PC-9 (cell line): ENCODE data around the gene ATF6. TPM values are rescaled to one million over a fixed set of nuclear protein-coding genes. Genes with fewer than 3 reads are reported as not detected.

Experiments used
- BruUV-seq: library from RNA; stranded (reverse); fragments of 400-500 nt; replicated peaks from 2 replicates; lab custom pipeline; 2021; lab: Mats Ljungman, UMichigan
- CTCF ChIA-PET: fragments of 300-600 bp; sonication (Branson Sonifier 250); formaldehyde crosslinking; loops from one replicate; lab custom pipeline; 2022; ENCODE audit warnings: antibody characterized with exemption; lab: Charles Lee
- POLR2A ChIA-PET: fragments of 300-600 bp; sonication (Branson Sonifier 250); formaldehyde crosslinking; loops from one replicate; lab custom pipeline; 2022; ENCODE audit warnings: antibody characterized with exemption; ENCODE audit not compliant: unreplicated experiment; lab: Charles Lee
- DNase-seq, 2 experiments: peaks; one replicate each; pipeline versions ENCODE4 v3.0.0 to v3.0.0-alpha.2; 2015 to 2022; ENCODE audit warnings: mixed read lengths in 1 of 2
- H2AFZ ChIP-seq: fragments of 200-600 bp; sonication (generic); 2 replicates; pipeline ENCODE4 v1.8.1; 2017; ENCODE audit warnings: antibody characterized with exemption
- H3F3A ChIP-seq: fragments of 200-600 bp; sonication (generic); 2 replicates; pipeline ENCODE4 v1.8.1; 2017; ENCODE audit warnings: antibody characterized with exemption, mild to moderate bottlenecking, low read depth; ENCODE audit not compliant: insufficient read depth
- H3K27ac ChIP-seq: fragments of 200-600 bp; sonication (generic); 2 replicates; pipeline ENCODE4 v1.6.1; 2016; ENCODE audit warnings: mixed run types
- H3K27me3 ChIP-seq: fragments of 200-600 bp; sonication (generic); 2 replicates; pipeline ENCODE4 v1.6.1; 2016; ENCODE audit warnings: low read depth, mixed run types; ENCODE audit not compliant: insufficient read depth
- H3K36me3 ChIP-seq: fragments of 200-600 bp; sonication (generic); 2 replicates; pipeline ENCODE4 v1.6.1; 2016; ENCODE audit warnings: low read depth, mixed run types
- H3K4me1 ChIP-seq: fragments of 200-600 bp; sonication (generic); replicated peaks from 2 replicates; pipeline ENCODE4 v1.6.1; 2016; ENCODE audit warnings: mixed run types; ENCODE audit not compliant: insufficient read depth
- H3K4me2 ChIP-seq: fragments of 200-600 bp; sonication (generic); 2 replicates; pipeline ENCODE4 v1.6.1; 2017; ENCODE audit warnings: mixed run types
- H3K4me3 ChIP-seq: fragments of 200-600 bp; sonication (generic); 2 replicates; pipeline ENCODE4 v1.6.1; 2016; ENCODE audit warnings: mixed run types
- H3K79me2 ChIP-seq: fragments of 200-600 bp; sonication (generic); 2 replicates; pipeline ENCODE4 v1.6.1; 2017; ENCODE audit warnings: low read depth, mixed run types
- H3K9me2 ChIP-seq: fragments of 200-600 bp; sonication (generic); 2 replicates; pipeline ENCODE4 v1.8.1; 2017; ENCODE audit warnings: mild to moderate bottlenecking; ENCODE audit not compliant: insufficient read depth
- H3K9me3 ChIP-seq: fragments of 200-600 bp; sonication (generic); 2 replicates; pipeline ENCODE4 v1.8.1; 2016; ENCODE audit warnings: low read depth; ENCODE audit not compliant: insufficient read depth
- H4K20me1 ChIP-seq: fragments of 200-600 bp; sonication (generic); 2 replicates; pipeline ENCODE4 v1.8.1; 2017; ENCODE audit not compliant: insufficient read depth
- EZH2 ChIP-seq: fragments of 200-600 bp; sonication (generic); IDR thresholded peaks from 2 replicates; pipeline ENCODE4 v1.8.0; 2017; ENCODE audit warnings: antibody characterized with exemption, low read depth
- intact Hi-C: fragments of 100-400 bp; cut with micrococcal nuclease; formaldehyde crosslinking; loops from one replicate; pipeline ENCODE4 v1.10.0; 2022; ENCODE audit not compliant: unreplicated experiment
- total RNA-seq: library from RNA; stranded (reverse); gene quantifications from 2 replicates; pipeline ENCODE4 v1.2.3, GENCODE V29; 2021
- TF ChIP-seq, protein P1 (sequence below): fragments of 200-600 bp; sonication (generic); conservative IDR thresholded peaks from 2 replicates; pipeline ENCODE4 v1.6.1; 2017; ENCODE audit warnings: mixed run types, antibody characterized with exemption, mild to moderate bottlenecking, moderate library complexity

ATF6 gene
- total RNA-seq, 1 experiment from 2014 or later, result 19.5 TPM

DNA sequence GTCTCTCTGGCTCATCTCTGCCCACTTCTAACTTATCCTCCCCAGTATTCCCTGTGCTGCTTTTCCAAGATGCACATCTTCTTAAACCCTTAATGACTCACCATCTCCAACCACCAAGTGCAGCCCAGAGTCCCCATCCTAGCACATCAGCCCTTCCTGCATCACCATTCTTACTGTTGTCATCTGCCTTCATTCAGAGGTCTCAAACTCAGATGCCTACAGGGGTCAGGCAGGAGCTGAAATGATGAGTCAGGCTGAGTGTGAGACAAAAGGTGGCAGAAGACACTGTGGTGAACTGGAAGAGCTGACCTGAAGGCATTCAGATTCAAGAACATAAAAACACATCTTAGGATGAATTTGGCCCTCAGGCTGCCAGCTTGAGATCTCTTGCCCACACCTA is 223.0 kb downstream of the ATF6 start:
- H4K20me1 ChIP-seq, result no peaks in the 10 kb centered on the region
- TF ChIP-seq, protein P1, sequence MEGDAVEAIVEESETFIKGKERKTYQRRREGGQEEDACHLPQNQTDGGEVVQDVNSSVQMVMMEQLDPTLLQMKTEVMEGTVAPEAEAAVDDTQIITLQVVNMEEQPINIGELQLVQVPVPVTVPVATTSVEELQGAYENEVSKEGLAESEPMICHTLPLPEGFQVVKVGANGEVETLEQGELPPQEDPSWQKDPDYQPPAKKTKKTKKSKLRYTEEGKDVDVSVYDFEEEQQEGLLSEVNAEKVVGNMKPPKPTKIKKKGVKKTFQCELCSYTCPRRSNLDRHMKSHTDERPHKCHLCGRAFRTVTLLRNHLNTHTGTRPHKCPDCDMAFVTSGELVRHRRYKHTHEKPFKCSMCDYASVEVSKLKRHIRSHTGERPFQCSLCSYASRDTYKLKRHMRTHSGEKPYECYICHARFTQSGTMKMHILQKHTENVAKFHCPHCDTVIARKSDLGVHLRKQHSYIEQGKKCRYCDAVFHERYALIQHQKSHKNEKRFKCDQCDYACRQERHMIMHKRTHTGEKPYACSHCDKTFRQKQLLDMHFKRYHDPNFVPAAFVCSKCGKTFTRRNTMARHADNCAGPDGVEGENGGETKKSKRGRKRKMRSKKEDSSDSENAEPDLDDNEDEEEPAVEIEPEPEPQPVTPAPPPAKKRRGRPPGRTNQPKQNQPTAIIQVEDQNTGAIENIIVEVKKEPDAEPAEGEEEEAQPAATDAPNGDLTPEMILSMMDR, result no peak
- TF ChIP-seq EZH2, result no peak
- no peak overlapping the region for H3K4me2 ChIP-seq
- H3K4me3 ChIP-seq, result no peak overlapping the region
- BruUV-seq, result no TSS peak
- intact Hi-C loops, result no loop called here
- H3K27ac ChIP-seq, result no peak overlapping the region
- H3F3A ChIP-seq, result no peaks in the 10 kb centered on the region
- no peaks in the 10 kb centered on the region for H3K9me2 ChIP-seq
- POLR2A ChIA-PET, result no interaction called here
- H3K27me3 ChIP-seq, result peaks cover 21% of the 10 kb centered on the region
- no peak overlapping the region for H2AFZ ChIP-seq
- DNase-seq, result no peak
- no peaks in the 10 kb centered on the region for H3K36me3 ChIP-seq
- no peaks in the 10 kb centered on the region for H3K4me1 ChIP-seq
- no peaks in the 10 kb centered on the region; the same call in 1 of the 2 replicates for H3K9me3 ChIP-seq
- no peaks in the 10 kb centered on the region for H3K79me2 ChIP-seq
- CTCF ChIA-PET, result no interaction called here

GRCh38 chr1:161989786-161990185 is 223.7 kb downstream of the ATF6 start:
- TF ChIP-seq, protein P1, result no peak
- TF ChIP-seq EZH2, result no peak
- H2AFZ ChIP-seq, result no peak overlapping the region
- no peaks in the 10 kb centered on the region for H3K4me1 ChIP-seq
- no peaks in the 10 kb centered on the region for H3K36me3 ChIP-seq
- no peak overlapping the region for H3K27ac ChIP-seq
- intact Hi-C loops, result no loop called here
- no peaks in the 10 kb centered on the region; the same call in 1 of the 2 replicates for H3K9me3 ChIP-seq
- peaks cover 21% of the 10 kb centered on the region; the same call in 1 of the 2 replicates for H3K27me3 ChIP-seq
- ChIA-PET CTCF (no interaction called here), POLR2A (no interaction called here)
- H3F3A ChIP-seq, result no peaks in the 10 kb centered on the region
- H3K9me2 ChIP-seq, result no peaks in the 10 kb centered on the region
- H3K79me2 ChIP-seq, result no peaks in the 10 kb centered on the region
- H3K4me3 ChIP-seq, result no peak overlapping the region
- no peaks in the 10 kb centered on the region for H4K20me1 ChIP-seq
- no peak overlapping the region for H3K4me2 ChIP-seq
- no peak for DNase-seq
- no TSS peak for BruUV-seq

DNA sequence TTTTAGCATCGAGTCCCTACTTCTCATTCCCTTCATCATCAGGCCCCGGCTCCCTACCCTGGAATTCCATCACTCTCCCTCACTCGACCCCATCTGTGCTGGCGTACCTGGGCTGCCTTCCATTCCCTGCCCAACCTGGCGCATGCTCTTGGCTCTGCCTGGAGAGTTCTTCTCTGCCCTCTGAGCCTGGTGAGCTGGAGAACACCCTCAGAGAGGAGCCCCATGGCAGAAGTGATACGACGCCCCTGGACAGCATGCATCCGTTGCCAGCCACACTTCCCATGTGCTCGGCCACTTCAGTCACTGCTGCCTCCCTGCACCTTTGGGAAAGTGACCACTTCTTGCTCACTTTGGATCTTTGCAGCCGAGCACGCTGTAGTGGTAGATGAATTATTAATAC is 227.5 kb downstream of the ATF6 start:
- ChIA-PET CTCF (no interaction called here), POLR2A (no interaction called here)
- H3K36me3 ChIP-seq, result no peaks in the 10 kb centered on the region
- H3K27me3 ChIP-seq, result peaks cover 14% of the 10 kb centered on the region; the same call in 1 of the 2 replicates
- no peaks in the 10 kb centered on the region for H3K9me2 ChIP-seq
- no peak for DNase-seq
- no peak overlapping the region for H3K27ac ChIP-seq
- H3F3A ChIP-seq, result no peaks in the 10 kb centered on the region
- peaks cover 1% of the 10 kb centered on the region; the same call in 1 of the 2 replicates for H3K4me1 ChIP-seq
- BruUV-seq, result no TSS peak
- no peak overlapping the region for H3K4me3 ChIP-seq
- H4K20me1 ChIP-seq, result no peaks in the 10 kb centered on the region
- no peak for TF ChIP-seq EZH2
- TF ChIP-seq, protein P1, result no peak
- no peaks in the 10 kb centered on the region for H3K79me2 ChIP-seq
- no peaks in the 10 kb centered on the region; the same call in 1 of the 2 replicates for H3K9me3 ChIP-seq
- intact Hi-C loops, result no loop called here
- no peak overlapping the region for H3K4me2 ChIP-seq
- H2AFZ ChIP-seq, result no peak overlapping the region
